Neural progenitor cell (in vitro differentiated cells): ENCODE results near the gene TSEN54. TPM values are rescaled to one million over a fixed set of nuclear protein-coding genes. Genes with fewer than 3 reads are reported as not detected.

Experiments used
- DNase-seq: peaks from one replicate; pipeline ENCODE4 v3.0.0-alpha.2; 2016; ENCODE audit warnings: low spot score
- H2AFZ ChIP-seq: fragments of 200-600 bp; sonication (generic); replicated peaks from 2 replicates; pipeline ENCODE4 v1.6.1; 2016; ENCODE audit warnings: antibody characterized with exemption
- H3F3A ChIP-seq: fragments of 200-600 bp; sonication (generic); 2 replicates; pipeline ENCODE4 v1.6.1; 2016; ENCODE audit warnings: antibody characterized with exemption, low read depth
- H3K27ac ChIP-seq: fragments of 200-600 bp; sonication (generic); 2 replicates; pipeline ENCODE4 v1.5.1; 2016; ENCODE audit warnings: mild to moderate bottlenecking
- H3K27me3 ChIP-seq: fragments of 200-600 bp; sonication (generic); 2 replicates; pipeline ENCODE4 v1.6.1; 2016; ENCODE audit warnings: mild to moderate bottlenecking, moderate library complexity
- H3K36me3 ChIP-seq: fragments of 200-600 bp; sonication (generic); 2 replicates; pipeline ENCODE4 v1.5.1; 2016
- H3K4me1 ChIP-seq: fragments of 200-600 bp; sonication (generic); 2 replicates; pipeline ENCODE4 v1.6.1; 2016; ENCODE audit warnings: mixed run types
- H3K4me2 ChIP-seq: fragments of 200-600 bp; sonication (generic); 2 replicates; pipeline ENCODE4 v1.6.1; 2016
- H3K4me3 ChIP-seq: fragments of 200-600 bp; sonication (generic); 2 replicates; pipeline ENCODE4 v1.5.1; 2016
- H3K79me2 ChIP-seq: fragments of 200-600 bp; sonication (generic); 2 replicates; pipeline ENCODE4 v1.6.1; 2016; ENCODE audit warnings: low read depth
- H3K9ac ChIP-seq: fragments of 200-600 bp; sonication (generic); 2 replicates; pipeline ENCODE4 v1.6.1; 2016
- H3K9me3 ChIP-seq: fragments of 200-600 bp; sonication (generic); 2 replicates; pipeline ENCODE4 v1.5.1; 2016; ENCODE audit warnings: low read depth
- H4K20me1 ChIP-seq: fragments of 200-600 bp; sonication (generic); 2 replicates; pipeline ENCODE4 v1.6.1; 2016; ENCODE audit warnings: low read depth
- H3K27ac Mint-ChIP-seq: 3 replicates; pipeline ENCODE4 v1.8.0; 2021; ENCODE audit warnings: mixed read lengths
- H3K27me3 Mint-ChIP-seq: 2 replicates; pipeline ENCODE4 v1.8.0; 2022; ENCODE audit warnings: low read depth, mild to moderate bottlenecking, inconsistent platforms, moderate library complexity, mixed read lengths; ENCODE audit not compliant: insufficient read depth
- H3K36me3 Mint-ChIP-seq: 3 replicates; pipeline ENCODE4 v1.8.0; 2021; ENCODE audit warnings: mixed read lengths
- H3K4me1 Mint-ChIP-seq: 3 replicates; pipeline ENCODE4 v1.8.0; 2021; ENCODE audit warnings: mixed read lengths
- H3K4me3 Mint-ChIP-seq: 3 replicates; pipeline ENCODE4 v1.8.0; 2021; ENCODE audit warnings: mild to moderate bottlenecking, moderate library complexity, mixed read lengths
- H3K9me3 Mint-ChIP-seq: 3 replicates; pipeline ENCODE4 v1.8.0; 2020; ENCODE audit warnings: mixed read lengths
- EZH2 ChIP-seq: fragments of 200-600 bp; sonication (generic); IDR thresholded peaks from 2 replicates; pipeline ENCODE4 v1.6.1; 2017; ENCODE audit warnings: antibody characterized with exemption, mild to moderate bottlenecking, moderate library complexity
- EZH2phosphoT487 ChIP-seq: fragments of 200-600 bp; sonication (generic); IDR thresholded peaks from 2 replicates; pipeline ENCODE4 v1.6.1; 2017; ENCODE audit warnings: antibody characterized with exemption
- total RNA-seq: library from RNA; depleted of rRNA; stranded (reverse); fragments of >200 nt; gene quantifications from 2 replicates; pipeline ENCODE4 v1.2.3, GENCODE V29; 2015; ENCODE audit warnings: low replicate concordance
- TF ChIP-seq, protein P1 (sequence below): fragments of 200-600 bp; sonication (generic); IDR thresholded peaks from 2 replicates; pipeline ENCODE4 v1.5.1; 2017; ENCODE audit warnings: antibody characterized with exemption, mild to moderate bottlenecking

The TSEN54 gene
- total RNA-seq, 1 donor from 2014 or later, result 20.5 TPM

GRCh38 chr17:75513641-75514000, 2.7 kb upstream of the TSEN54 start:
- Mint-ChIP-seq H3K4me1 (peaks cover 33% of the 10 kb centered on the region), H3K9me3 (no peaks in the 10 kb centered on the region), H3K4me3 (peak overlapping the region; percentile 89), H3K27ac (peak overlapping the region; percentile 25), H3K27me3 (peaks cover 3% of the 10 kb centered on the region), H3K36me3 (peaks cover 8% of the 10 kb centered on the region)
- TF ChIP-seq, protein P1, sequence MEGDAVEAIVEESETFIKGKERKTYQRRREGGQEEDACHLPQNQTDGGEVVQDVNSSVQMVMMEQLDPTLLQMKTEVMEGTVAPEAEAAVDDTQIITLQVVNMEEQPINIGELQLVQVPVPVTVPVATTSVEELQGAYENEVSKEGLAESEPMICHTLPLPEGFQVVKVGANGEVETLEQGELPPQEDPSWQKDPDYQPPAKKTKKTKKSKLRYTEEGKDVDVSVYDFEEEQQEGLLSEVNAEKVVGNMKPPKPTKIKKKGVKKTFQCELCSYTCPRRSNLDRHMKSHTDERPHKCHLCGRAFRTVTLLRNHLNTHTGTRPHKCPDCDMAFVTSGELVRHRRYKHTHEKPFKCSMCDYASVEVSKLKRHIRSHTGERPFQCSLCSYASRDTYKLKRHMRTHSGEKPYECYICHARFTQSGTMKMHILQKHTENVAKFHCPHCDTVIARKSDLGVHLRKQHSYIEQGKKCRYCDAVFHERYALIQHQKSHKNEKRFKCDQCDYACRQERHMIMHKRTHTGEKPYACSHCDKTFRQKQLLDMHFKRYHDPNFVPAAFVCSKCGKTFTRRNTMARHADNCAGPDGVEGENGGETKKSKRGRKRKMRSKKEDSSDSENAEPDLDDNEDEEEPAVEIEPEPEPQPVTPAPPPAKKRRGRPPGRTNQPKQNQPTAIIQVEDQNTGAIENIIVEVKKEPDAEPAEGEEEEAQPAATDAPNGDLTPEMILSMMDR, result no peak
- TF ChIP-seq EZH2phosphoT487 (no peak), EZH2 (no peak)
- no peak for DNase-seq
- H3K9ac ChIP-seq, result no peak overlapping the region
- H3K79me2 ChIP-seq, result peaks cover 18% of the 10 kb centered on the region
- H3K27me3 ChIP-seq, result no peaks in the 10 kb centered on the region
- no peak overlapping the region for H2AFZ ChIP-seq
- H3K4me1 ChIP-seq, result no peaks in the 10 kb centered on the region
- H3F3A ChIP-seq, result peaks cover 7% of the 10 kb centered on the region
- H3K4me3 ChIP-seq, result no peak overlapping the region
- no peak overlapping the region for H3K4me2 ChIP-seq
- no peaks in the 10 kb centered on the region for H3K9me3 ChIP-seq
- H4K20me1 ChIP-seq, result peaks cover 44% of the 10 kb centered on the region
- no peak overlapping the region for H3K27ac ChIP-seq
- no peaks in the 10 kb centered on the region for H3K36me3 ChIP-seq

- H3K27ac ChIP-seq, result no peak overlapping the region
- H3K4me2 ChIP-seq, result peak overlapping the region; percentile 92
- no peaks in the 10 kb centered on the region for H3K27me3 ChIP-seq
- H3K4me3 ChIP-seq, result peak overlapping the region; percentile 87
- peaks cover 7% of the 10 kb centered on the region for H3F3A ChIP-seq
- peak overlapping the region; percentile 89 for H3K4me3 Mint-ChIP-seq
- peaks cover 18% of the 10 kb centered on the region for H3K79me2 ChIP-seq
- H3K9me3 ChIP-seq, result no peaks in the 10 kb centered on the region
- no peak for TF ChIP-seq EZH2phosphoT487
- TF ChIP-seq, protein P1, result no peak
- no peak for TF ChIP-seq EZH2
- DNase-seq, result no peak
- no peak overlapping the region for H3K27ac Mint-ChIP-seq
- H3K4me1 ChIP-seq, result no peaks in the 10 kb centered on the region
- H3K36me3 ChIP-seq, result no peaks in the 10 kb centered on the region
- peaks cover 9% of the 10 kb centered on the region for H3K36me3 Mint-ChIP-seq
- no peak overlapping the region for H2AFZ ChIP-seq
- peaks cover 3% of the 10 kb centered on the region for H3K27me3 Mint-ChIP-seq
- peak overlapping the region; percentile 60 for H3K9ac ChIP-seq
- H3K4me1 Mint-ChIP-seq, result peaks cover 33% of the 10 kb centered on the region
- no peaks in the 10 kb centered on the region for H3K9me3 Mint-ChIP-seq
- peaks cover 47% of the 10 kb centered on the region for H4K20me1 ChIP-seq
Measured at GRCh38 chr17:75514299-75514918, 1.9 kb upstream of the TSEN54 start.

DNA sequence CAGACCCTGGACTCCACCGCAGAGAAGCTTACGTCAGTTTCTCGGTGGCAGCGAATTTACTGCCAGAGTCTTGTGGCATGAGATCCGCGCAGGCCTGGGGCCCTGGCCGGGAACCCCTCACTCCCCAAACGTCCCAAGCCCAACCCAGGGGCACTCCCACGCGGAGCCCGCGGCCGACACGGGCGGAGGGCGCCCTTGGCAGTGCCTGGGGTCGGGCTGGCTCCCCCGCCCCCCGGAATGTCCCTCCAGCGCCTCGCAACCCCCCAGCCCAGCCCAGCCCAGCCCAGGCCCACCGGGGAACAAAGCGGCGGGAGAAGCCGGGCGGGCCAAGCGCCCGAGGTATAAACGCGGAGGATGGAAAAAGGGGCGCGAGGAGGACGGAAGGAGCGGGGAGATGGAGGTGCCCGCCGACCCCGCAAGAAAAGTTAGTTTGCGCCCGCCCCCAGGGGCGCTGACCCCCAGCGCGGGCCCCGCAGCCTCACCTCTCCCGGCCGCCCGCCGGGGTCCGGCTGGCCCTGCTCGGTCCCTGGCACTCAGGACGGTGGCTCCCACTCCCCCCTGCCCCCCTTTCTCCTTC, 1.3 kb upstream of the TSEN54 start:
- peak overlapping the region; percentile 89 for H3K4me3 Mint-ChIP-seq
- Histone ChIP-seq H2AFZ (no peak overlapping the region), H3K9ac (peak overlapping the region; percentile 60), H3K79me2 (peaks cover 18% of the 10 kb centered on the region), H4K20me1 (peaks cover 47% of the 10 kb centered on the region), H3K36me3 (no peaks in the 10 kb centered on the region), H3K27ac (no peak overlapping the region), H3K4me1 (no peaks in the 10 kb centered on the region), H3K4me2 (peak overlapping the region; percentile 92), H3K27me3 (no peaks in the 10 kb centered on the region), H3K9me3 (no peaks in the 10 kb centered on the region), H3F3A (peaks cover 7% of the 10 kb centered on the region), H3K4me3 (peak overlapping the region; percentile 87)
- DNase-seq, result peak; percentile 68
- no peak overlapping the region for H3K27ac Mint-ChIP-seq
- H3K27me3 Mint-ChIP-seq, result peaks cover 3% of the 10 kb centered on the region
- H3K4me1 Mint-ChIP-seq, result peaks cover 33% of the 10 kb centered on the region
- H3K9me3 Mint-ChIP-seq, result no peaks in the 10 kb centered on the region
- H3K36me3 Mint-ChIP-seq, result peaks cover 13% of the 10 kb centered on the region
- TF ChIP-seq EZH2 (no peak), EZH2phosphoT487 (no peak)
- TF ChIP-seq, protein P1, result no peak
